Measurements from ENCODE around the gene PRDM2. TPM values are rescaled to one million over a fixed set of nuclear protein-coding genes. Genes with fewer than 3 reads are reported as not detected.

PRDM2 gene
- total RNA-seq, 1 experiment from 2014 or later, result 36.0 TPM

DNA sequence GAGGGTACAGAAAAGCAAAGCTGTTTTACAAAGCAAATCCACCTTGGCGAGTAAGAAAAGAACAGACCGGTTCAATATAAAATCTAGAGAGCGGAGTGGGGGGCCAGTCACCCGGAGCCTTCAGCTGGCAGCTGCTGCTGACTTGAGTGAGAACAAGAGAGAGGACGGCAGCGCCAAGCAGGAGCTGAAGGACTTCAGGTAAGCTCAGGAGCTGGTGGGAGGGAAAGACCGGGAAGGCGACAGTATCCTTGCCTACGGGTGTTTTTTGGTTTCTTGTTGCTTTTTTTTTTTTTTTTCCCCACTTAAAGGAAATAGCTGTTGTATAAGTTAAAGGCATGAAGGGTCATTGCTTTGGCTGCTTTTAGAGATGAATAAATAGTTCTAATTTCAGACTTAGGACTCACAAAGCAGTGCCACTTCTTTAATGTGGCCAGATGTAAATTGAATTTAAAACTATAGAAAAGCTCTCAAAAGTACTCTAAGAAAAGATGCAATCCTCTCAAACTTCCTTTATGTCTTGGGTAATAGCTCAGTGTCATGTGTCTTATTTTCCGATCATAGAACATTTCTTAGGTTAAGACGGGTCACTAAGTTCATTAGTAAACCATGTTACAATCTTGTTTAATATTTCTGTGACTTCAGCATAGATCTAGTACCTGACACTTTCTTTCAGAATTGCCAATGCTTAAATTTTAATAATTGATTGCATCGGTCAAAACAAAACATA is 82.8 kb downstream of the PRDM2 start:
- Histone ChIP-seq H3K4me1 (ENCODE audit: low read length) (no peaks in the 10 kb centered on the region), H3K9me2 (replicated peaks; ENCODE audit: insufficient read depth, low read length) (no peaks in the 10 kb centered on the region), H3K4me2 (ENCODE audit: low read depth, low read length, poor library complexity, severe bottlenecking) (no peak overlapping the region), H3K9ac (ENCODE audit: low read length) (no peak overlapping the region), H3K9me3 (ENCODE audit: low read length) (no peaks in the 10 kb centered on the region), H3K79me2 (ENCODE audit: low read length) (peaks cover 57% of the 10 kb centered on the region), H2AFZ (ENCODE audit: low read length) (no peak overlapping the region), H3K27ac (ENCODE audit: low read length) (no peak overlapping the region), H4K20me1 (ENCODE audit: insufficient read depth, low read depth, low read length) (peaks cover 12% of the 10 kb centered on the region; the same call in 1 of the 2 replicates), H3K27me3 (ENCODE audit: low read length) (no peaks in the 10 kb centered on the region), H3K36me3 (ENCODE audit: insufficient read depth, low read length) (peaks cover 2% of the 10 kb centered on the region; the same call in 1 of the 2 replicates), H3K4me3 (ENCODE audit: low read length) (no peak overlapping the region)
- DNase-seq, result no peak

DNA sequence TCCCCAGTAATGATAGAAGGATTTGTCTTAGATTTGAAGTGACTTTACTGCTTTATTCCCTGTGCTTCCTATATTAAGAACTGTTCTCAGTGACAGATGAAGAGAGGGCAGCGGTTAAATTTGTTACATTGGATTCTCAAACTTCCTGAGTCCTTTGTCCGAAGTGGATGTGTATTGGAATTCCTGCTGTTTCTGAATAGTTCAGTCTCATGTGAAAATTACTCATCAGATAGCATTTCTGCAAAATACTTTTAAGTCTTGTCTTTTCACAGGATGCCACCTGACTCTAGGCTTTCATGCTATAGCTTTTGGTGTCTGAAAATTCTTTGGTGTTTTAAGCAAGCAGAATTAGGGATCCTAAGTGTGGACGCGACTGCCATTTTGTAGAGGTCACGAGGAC is 83.6 kb downstream of the PRDM2 start:
- peaks cover 12% of the 10 kb centered on the region; the same call in 1 of the 2 replicates for H4K20me1 ChIP-seq (ENCODE audit: insufficient read depth, low read depth, low read length)

DNA sequence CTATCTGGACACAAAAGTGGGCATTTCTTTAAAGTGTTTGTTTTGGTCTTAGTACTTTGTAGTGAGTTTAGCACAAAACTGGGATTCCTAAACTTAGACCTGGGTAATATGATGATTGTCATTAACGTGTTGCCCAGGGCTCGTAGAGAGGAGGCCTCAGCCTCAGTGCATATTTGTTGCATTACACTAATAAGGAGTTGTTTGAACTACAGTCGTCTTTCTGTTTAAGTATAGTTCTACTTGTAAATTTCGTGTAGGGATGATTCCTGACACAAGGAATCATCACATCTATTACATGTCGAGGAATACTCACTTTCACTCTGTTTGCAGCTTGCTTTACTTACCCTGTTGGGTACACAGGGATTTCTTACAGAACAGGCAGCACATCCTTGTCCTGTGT is 85.0 kb downstream of the PRDM2 start:
- Histone ChIP-seq H3K9ac (ENCODE audit: low read length) (no peak overlapping the region), H3K9me2 (replicated peaks; ENCODE audit: insufficient read depth, low read length) (no peaks in the 10 kb centered on the region), H3K4me1 (ENCODE audit: low read length) (no peaks in the 10 kb centered on the region), H3K4me2 (ENCODE audit: low read depth, low read length, poor library complexity, severe bottlenecking) (no peak overlapping the region), H4K20me1 (ENCODE audit: insufficient read depth, low read depth, low read length) (peaks cover 16% of the 10 kb centered on the region; the same call in 1 of the 2 replicates), H3K36me3 (ENCODE audit: insufficient read depth, low read length) (no peaks in the 10 kb centered on the region; the same call in 1 of the 2 replicates), H3K79me2 (ENCODE audit: low read length) (peaks cover 59% of the 10 kb centered on the region), H3K9me3 (ENCODE audit: low read length) (no peaks in the 10 kb centered on the region), H3K4me3 (ENCODE audit: low read length) (no peak overlapping the region), H3K27me3 (ENCODE audit: low read length) (no peaks in the 10 kb centered on the region), H3K27ac (ENCODE audit: low read length) (no peak overlapping the region), H2AFZ (ENCODE audit: low read length) (no peak overlapping the region)
- DNase-seq, result no peak

More for the DNA sequence above, 83.6 kb downstream of the PRDM2 start:
- H3K9me2 ChIP-seq (replicated peaks; ENCODE audit: insufficient read depth, low read length), result no peaks in the 10 kb centered on the region
- H3K4me2 ChIP-seq (ENCODE audit: low read depth, low read length, poor library complexity, severe bottlenecking), result no peak overlapping the region
- no peaks in the 10 kb centered on the region for H3K4me1 ChIP-seq (ENCODE audit: low read length)
- H3K9me3 ChIP-seq (ENCODE audit: low read length), result no peaks in the 10 kb centered on the region
- no peak for DNase-seq
- peaks cover 2% of the 10 kb centered on the region; the same call in 1 of the 2 replicates for H3K36me3 ChIP-seq (ENCODE audit: insufficient read depth, low read length)
- H3K4me3 ChIP-seq (ENCODE audit: low read length), result no peak overlapping the region
- no peak overlapping the region for H3K9ac ChIP-seq (ENCODE audit: low read length)
- no peaks in the 10 kb centered on the region for H3K27me3 ChIP-seq (ENCODE audit: low read length)
- H2AFZ ChIP-seq (ENCODE audit: low read length), result no peak overlapping the region
- H3K79me2 ChIP-seq (ENCODE audit: low read length), result peaks cover 64% of the 10 kb centered on the region
- no peak overlapping the region for H3K27ac ChIP-seq (ENCODE audit: low read length)

DNA sequence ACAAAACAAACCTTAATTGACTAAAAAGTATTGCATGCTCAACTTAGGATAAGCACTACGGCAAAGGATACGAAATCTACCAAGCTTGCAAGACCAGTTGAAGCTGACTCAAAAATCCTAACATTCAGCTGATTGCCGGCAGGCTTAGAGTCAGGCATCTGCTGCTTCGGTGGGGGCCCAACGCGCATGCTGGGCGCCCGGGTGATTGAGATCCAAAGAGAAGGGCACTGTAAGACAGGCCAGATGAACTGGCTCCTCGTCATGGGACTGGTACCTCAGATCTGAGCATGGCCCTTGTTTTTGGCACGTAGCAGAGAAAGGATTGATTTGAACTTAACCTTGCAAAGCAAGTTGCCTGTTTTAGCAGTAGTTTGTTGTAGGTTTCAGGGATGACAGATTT is 86.6 kb downstream of the PRDM2 start:
- peaks cover 23% of the 10 kb centered on the region; the same call in 1 of the 2 replicates for H4K20me1 ChIP-seq (ENCODE audit: insufficient read depth, low read depth, low read length)
- H3K4me1 ChIP-seq (ENCODE audit: low read length), result no peaks in the 10 kb centered on the region
- H3K9me2 ChIP-seq (replicated peaks; ENCODE audit: insufficient read depth, low read length), result no peaks in the 10 kb centered on the region
- no peak overlapping the region for H3K27ac ChIP-seq (ENCODE audit: low read length)
- no peak overlapping the region for H2AFZ ChIP-seq (ENCODE audit: low read length)
- no peaks in the 10 kb centered on the region for H3K9me3 ChIP-seq (ENCODE audit: low read length)
- no peak overlapping the region for H3K4me2 ChIP-seq (ENCODE audit: low read depth, low read length, poor library complexity, severe bottlenecking)
- no peaks in the 10 kb centered on the region; the same call in 1 of the 2 replicates for H3K36me3 ChIP-seq (ENCODE audit: insufficient read depth, low read length)
- no peak overlapping the region for H3K4me3 ChIP-seq (ENCODE audit: low read length)
- DNase-seq, result no peak
- H3K9ac ChIP-seq (ENCODE audit: low read length), result no peak overlapping the region
- H3K79me2 ChIP-seq (ENCODE audit: low read length), result peaks cover 59% of the 10 kb centered on the region
- H3K27me3 ChIP-seq (ENCODE audit: low read length), result no peaks in the 10 kb centered on the region

DNA sequence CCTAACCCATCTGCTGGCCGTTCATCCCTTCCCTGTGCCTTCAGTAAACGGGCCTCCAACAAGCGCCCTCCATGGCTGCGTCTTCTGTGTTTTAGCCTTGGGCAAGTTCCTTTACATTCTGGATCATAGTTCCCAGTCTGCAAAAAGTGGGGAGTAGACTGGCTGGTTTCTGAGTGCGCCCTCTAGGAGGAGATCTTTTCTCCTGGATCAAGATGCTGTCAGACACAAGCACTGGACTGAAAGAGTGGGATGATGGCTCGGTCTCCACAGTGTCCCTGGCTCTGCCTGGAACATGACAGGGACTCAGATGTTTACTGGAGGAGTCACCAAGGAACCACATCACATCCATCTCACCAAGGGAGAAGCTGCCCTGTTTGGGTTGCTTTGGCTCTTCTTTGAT is 88.8 kb downstream of the PRDM2 start:
- no peak overlapping the region for H3K27ac ChIP-seq (ENCODE audit: low read length)
- no peak overlapping the region for H3K4me3 ChIP-seq (ENCODE audit: low read length)
- peaks cover 20% of the 10 kb centered on the region for H4K20me1 ChIP-seq (ENCODE audit: insufficient read depth, low read depth, low read length)
- no peaks in the 10 kb centered on the region for H3K9me3 ChIP-seq (ENCODE audit: low read length)
- H3K4me2 ChIP-seq (ENCODE audit: low read depth, low read length, poor library complexity, severe bottlenecking), result no peak overlapping the region
- H3K9me2 ChIP-seq (replicated peaks; ENCODE audit: insufficient read depth, low read length), result no peaks in the 10 kb centered on the region
- no peaks in the 10 kb centered on the region for H3K4me1 ChIP-seq (ENCODE audit: low read length)
- no peak for DNase-seq
- no peaks in the 10 kb centered on the region; the same call in 1 of the 2 replicates for H3K36me3 ChIP-seq (ENCODE audit: insufficient read depth, low read length)
- no peak overlapping the region for H3K9ac ChIP-seq (ENCODE audit: low read length)
- H3K27me3 ChIP-seq (ENCODE audit: low read length), result no peaks in the 10 kb centered on the region
- peaks cover 42% of the 10 kb centered on the region for H3K79me2 ChIP-seq (ENCODE audit: low read length)
- no peak overlapping the region for H2AFZ ChIP-seq (ENCODE audit: low read length)

DNA sequence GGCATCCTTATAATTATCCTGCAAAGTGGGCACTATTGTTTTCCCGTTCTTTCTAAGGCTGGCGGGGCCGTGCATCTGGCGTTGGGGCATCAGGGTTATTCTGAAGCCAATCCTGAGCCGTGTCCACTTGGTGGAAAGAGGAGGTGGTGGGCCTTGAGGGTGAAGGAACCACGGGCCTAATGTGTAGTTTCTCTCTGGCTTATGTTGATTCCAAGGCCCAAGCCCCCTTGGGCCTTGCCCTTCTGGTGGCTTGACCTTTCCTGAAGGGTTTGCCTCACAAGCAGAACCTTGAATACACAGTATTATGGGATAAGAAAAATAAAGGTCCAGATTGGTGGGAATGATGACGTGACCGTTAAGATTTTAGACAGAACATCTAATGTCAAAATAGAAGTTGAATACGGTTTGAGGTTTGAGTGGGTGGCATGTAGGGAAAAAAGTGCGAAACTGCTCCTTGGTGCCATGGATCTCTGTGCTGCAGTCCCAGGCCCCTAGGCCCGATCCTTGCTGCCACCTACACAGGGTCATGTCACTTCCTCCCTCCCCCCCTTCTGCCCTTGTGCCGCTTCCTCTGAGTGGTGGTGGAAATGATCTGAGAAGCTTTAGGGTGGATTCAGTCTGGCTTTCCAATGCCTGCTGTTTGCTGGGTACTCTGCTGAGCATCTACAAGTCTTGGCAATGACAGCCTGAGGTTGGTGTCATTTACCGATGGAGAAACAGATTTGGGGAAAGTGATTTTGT is 90.5 kb downstream of the PRDM2 start:
- Histone ChIP-seq H4K20me1 (ENCODE audit: insufficient read depth, low read depth, low read length) (peaks cover 27% of the 10 kb centered on the region), H3K79me2 (ENCODE audit: low read length) (peaks cover 27% of the 10 kb centered on the region), H3K4me1 (ENCODE audit: low read length) (no peaks in the 10 kb centered on the region), H3K4me3 (ENCODE audit: low read length) (no peak overlapping the region), H3K27me3 (ENCODE audit: low read length) (no peaks in the 10 kb centered on the region), H3K27ac (ENCODE audit: low read length) (no peak overlapping the region), H3K9me2 (replicated peaks; ENCODE audit: insufficient read depth, low read length) (no peaks in the 10 kb centered on the region), H3K4me2 (ENCODE audit: low read depth, low read length, poor library complexity, severe bottlenecking) (no peak overlapping the region), H3K9me3 (ENCODE audit: low read length) (no peaks in the 10 kb centered on the region), H3K36me3 (ENCODE audit: insufficient read depth, low read length) (no peaks in the 10 kb centered on the region; the same call in 1 of the 2 replicates), H2AFZ (ENCODE audit: low read length) (no peak overlapping the region), H3K9ac (ENCODE audit: low read length) (no peak overlapping the region)
- DNase-seq, result no peak

DNA sequence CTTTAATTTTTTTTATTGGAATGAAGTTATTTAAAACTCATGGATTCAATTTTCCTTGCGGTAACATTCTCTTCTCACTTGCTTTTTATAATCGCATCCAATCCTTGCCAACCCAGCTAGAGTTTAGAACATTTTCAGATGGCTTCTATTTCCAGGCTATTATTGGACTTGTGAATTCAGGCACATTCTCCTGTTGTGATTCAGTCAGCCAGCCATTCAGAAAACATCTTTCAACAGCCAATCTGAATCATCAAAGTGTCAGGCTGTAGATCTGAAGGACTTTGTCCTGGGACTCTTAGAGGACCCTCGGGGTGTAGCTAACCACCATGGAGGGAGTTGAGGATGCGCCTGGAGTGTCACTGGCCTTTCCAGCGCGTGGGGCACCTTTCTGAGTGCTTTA is 92.4 kb downstream of the PRDM2 start:
- Histone ChIP-seq H3K36me3 (ENCODE audit: insufficient read depth, low read length) (no peaks in the 10 kb centered on the region), H4K20me1 (ENCODE audit: insufficient read depth, low read depth, low read length) (peaks cover 23% of the 10 kb centered on the region)
- DNase-seq, result no peak

DNA sequence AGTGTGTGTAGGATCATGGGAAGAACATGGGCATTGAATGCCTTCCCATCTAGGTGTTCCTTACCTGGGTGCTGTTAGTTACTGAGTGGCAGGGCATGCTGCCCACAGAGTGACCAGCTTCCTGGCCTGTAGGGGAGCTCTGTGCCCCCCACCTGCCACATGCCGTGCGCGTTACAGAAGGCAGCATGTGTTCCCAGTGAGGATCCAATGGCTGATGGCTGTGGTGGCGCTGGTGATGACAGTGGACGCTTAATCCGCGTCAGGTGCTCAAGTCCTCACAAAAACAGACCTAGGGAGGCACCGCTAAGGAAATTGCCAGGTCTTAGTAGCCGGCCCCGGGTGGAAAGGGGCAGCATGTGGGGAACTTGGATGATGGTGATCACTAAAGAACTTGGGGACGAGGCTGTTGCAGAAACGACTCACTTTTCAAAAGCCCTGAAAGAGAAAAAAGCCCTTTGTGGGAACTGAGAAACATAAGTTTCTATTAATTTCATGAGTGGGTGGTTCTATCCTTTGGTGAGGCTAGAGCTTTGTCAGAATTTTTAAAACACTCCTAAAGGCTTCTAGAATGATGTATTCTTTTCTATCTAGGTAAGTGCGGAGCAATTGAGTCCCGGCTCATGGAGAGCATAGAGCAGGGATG is 93.2 kb downstream of the PRDM2 start:
- Histone ChIP-seq H3K79me2 (ENCODE audit: low read length) (peaks cover 7% of the 10 kb centered on the region), H3K9me3 (ENCODE audit: low read length) (no peaks in the 10 kb centered on the region), H3K27ac (ENCODE audit: low read length) (no peak overlapping the region), H3K9ac (ENCODE audit: low read length) (no peak overlapping the region), H3K4me1 (ENCODE audit: low read length) (no peaks in the 10 kb centered on the region), H3K4me2 (ENCODE audit: low read depth, low read length, poor library complexity, severe bottlenecking) (no peak overlapping the region), H4K20me1 (ENCODE audit: insufficient read depth, low read depth, low read length) (peaks cover 28% of the 10 kb centered on the region), H3K4me3 (ENCODE audit: low read length) (no peak overlapping the region), H3K9me2 (replicated peaks; ENCODE audit: insufficient read depth, low read length) (no peaks in the 10 kb centered on the region), H2AFZ (ENCODE audit: low read length) (no peak overlapping the region), H3K36me3 (ENCODE audit: insufficient read depth, low read length) (no peaks in the 10 kb centered on the region), H3K27me3 (ENCODE audit: low read length) (no peaks in the 10 kb centered on the region)
- DNase-seq, result no peak

More for the DNA sequence above, 92.4 kb downstream of the PRDM2 start:
- no peak overlapping the region for H3K9ac ChIP-seq (ENCODE audit: low read length)
- H3K9me3 ChIP-seq (ENCODE audit: low read length), result no peaks in the 10 kb centered on the region
- no peak overlapping the region for H3K27ac ChIP-seq (ENCODE audit: low read length)
- H3K79me2 ChIP-seq (ENCODE audit: low read length), result peaks cover 13% of the 10 kb centered on the region
- no peak overlapping the region for H2AFZ ChIP-seq (ENCODE audit: low read length)
- no peaks in the 10 kb centered on the region for H3K4me1 ChIP-seq (ENCODE audit: low read length)
- no peaks in the 10 kb centered on the region for H3K27me3 ChIP-seq (ENCODE audit: low read length)
- H3K4me2 ChIP-seq (ENCODE audit: low read depth, low read length, poor library complexity, severe bottlenecking), result no peak overlapping the region
- H3K4me3 ChIP-seq (ENCODE audit: low read length), result no peak overlapping the region
- H3K9me2 ChIP-seq (replicated peaks; ENCODE audit: insufficient read depth, low read length), result no peaks in the 10 kb centered on the region

Data from Karpas-422 (cell line).